Stimulated activated CD8-positive, alpha-beta memory T cell treated with anti-CD3 and anti-CD28 coated beads, Interleukin-7, amount 100 ng/mL, for 1 hour (primary cell): ENCODE results near the gene ENTPD1.
"Not testable (repeated sequence)": the region's sequence is repeated elsewhere in the genome, so short reads cannot be mapped to it uniquely, and the experiment has no call there.

ENCODE experiments used
- DNase-seq, 2 donors: peaks; one replicate each; pipeline ENCODE4 v3.0.0-alpha.2; 2020; ENCODE audit warnings: low read depth in 2 of 2

The ENTPD1 gene, protein sequence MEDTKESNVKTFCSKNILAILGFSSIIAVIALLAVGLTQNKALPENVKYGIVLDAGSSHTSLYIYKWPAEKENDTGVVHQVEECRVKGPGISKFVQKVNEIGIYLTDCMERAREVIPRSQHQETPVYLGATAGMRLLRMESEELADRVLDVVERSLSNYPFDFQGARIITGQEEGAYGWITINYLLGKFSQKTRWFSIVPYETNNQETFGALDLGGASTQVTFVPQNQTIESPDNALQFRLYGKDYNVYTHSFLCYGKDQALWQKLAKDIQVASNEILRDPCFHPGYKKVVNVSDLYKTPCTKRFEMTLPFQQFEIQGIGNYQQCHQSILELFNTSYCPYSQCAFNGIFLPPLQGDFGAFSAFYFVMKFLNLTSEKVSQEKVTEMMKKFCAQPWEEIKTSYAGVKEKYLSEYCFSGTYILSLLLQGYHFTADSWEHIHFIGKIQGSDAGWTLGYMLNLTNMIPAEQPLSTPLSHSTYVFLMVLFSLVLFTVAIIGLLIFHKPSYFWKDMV

DNA sequence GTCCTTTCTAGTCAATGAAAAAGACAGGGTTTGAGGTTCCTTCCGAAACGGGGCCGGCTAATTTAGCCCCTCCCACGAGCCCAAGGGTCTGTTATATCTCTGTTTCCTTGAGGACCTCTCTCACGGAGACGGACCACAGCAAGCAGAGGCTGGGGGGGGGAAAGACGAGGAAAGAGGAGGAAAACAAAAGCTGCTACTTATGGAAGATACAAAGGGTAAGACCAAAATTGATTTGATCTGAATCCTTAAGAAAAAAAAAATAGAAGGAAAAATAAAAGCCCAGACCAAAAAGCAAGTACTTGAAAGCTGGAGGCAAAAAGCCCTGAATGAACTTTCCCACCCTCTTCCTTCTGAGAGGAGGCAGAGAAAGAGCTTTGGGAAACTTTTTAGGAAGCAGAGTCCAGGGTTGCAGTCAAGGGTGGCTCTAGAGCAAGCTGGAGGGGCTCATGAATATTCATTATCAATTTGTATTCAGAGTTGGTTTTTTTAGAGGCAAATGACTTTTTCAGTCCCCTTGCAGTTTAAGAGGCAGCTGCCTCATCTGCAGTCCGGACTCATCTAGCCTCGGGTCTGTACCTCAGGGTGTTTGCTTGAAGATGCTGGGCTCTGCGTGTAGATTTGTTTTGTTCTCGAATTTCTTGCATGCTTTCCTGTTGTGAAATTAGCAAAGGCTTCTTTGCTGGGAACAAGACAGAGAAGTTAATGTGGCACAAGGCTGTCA, at the start of gene ENTPD1:
Gene ENTPD1 (plus strand): TSS at position 123 of the 721 bp plus-strand sequence. CDS start 77 bp downstream, at position 200.
- no peak for DNase-seq

DNA sequence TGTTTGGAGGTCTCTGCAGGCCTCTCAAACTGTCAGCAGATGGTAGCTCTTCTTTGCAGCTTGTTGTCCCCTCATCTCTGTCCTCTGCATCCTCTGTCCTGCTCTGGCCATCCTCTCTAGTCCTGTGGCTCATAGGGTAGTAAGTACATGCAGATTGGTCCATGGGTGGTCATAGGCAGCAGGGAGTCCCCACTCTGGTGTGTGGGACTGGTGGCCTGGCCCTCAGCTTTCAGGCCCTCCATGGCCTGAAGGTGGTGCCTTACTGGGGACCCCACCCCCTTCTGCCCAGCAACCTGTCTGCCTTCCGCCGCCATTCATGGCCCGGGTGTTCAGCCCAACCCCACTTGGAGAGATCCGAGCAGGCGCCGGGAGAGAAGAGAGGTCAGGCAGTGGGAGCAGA, 49.4 kb upstream of the ENTPD1 start:
- no peak for DNase-seq

DNA sequence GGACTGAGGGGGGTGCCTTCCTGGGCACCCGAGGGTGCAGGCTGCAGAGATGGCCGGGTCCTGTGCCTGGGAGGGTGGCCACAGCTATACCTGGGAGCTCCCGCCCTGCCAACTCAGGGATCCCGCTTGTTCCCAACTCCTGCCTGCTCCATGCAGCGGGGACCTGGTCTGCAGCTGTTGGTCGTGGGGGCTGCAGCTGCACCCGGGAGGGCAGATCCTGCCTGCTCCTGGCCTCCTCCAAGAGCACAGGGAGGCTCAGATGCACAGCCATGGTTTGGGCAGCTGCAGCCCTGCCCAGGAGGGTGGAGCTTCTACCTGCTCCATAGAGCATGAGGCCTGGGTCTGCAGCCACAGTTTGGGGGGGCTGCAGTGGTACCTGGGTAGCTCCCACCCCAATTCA, 49.0 kb upstream of the ENTPD1 start:
- DNase-seq: no peak

DNA sequence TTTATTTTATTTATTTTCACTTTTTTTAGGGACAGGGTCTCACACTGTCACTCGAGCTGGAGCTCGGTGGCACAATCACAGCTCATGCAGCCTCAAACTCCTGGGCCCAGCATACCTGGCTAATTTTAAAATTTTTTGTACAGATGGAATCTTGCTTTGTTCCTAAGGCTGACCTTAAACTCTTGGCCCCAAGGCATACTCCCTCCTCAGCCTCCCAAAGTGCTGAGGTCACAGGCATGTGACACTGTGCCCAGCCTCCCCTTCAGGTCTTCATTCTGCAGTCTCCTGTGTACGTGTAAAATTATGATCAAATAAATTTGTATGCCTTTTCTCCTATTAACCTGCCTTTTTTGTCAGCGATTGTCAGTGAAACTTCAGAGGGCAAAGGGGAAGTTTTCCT, 44.5 kb upstream of the ENTPD1 start:
- DNase-seq: no peak

DNA sequence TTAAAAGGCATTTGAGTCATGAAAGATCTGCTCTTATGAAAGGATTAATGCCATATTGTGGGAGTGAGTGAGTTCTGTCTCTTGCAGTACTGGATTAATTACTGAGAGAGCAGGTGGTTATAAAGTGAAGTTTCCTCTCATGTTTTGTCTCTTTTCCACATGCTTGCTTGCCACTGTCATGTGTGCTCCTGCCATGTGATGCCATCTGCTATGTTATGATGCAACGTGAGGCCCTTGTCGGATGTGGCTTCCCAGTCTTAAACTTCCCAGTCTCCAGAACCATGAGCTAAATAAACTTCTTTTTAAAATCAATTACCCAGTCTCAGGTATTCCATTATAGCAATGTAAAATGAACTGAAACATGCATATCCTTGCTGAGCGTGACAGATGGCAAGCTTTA, 39.5 kb upstream of the ENTPD1 start:
- no peak for DNase-seq

DNA sequence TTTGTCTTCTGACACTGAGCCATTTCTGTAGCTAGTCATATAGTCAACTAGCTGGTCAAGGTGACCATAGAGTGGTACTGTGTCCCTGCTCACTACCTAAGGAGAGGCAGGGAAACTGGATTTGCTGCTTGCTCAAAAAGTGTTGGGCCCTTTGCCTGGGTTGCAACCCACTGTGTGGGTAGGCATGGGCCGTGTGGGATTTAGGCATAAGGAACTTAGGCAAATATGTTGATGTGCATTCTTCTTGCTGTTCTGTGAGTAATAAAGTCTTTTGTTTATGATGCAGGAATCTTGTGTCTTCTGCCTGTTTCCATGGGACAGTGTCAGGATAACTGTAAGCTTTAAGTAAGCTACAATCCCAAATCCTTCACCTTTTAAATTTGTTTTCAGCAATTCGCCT, 39.1 kb upstream of the ENTPD1 start:
- no peak for DNase-seq

DNA sequence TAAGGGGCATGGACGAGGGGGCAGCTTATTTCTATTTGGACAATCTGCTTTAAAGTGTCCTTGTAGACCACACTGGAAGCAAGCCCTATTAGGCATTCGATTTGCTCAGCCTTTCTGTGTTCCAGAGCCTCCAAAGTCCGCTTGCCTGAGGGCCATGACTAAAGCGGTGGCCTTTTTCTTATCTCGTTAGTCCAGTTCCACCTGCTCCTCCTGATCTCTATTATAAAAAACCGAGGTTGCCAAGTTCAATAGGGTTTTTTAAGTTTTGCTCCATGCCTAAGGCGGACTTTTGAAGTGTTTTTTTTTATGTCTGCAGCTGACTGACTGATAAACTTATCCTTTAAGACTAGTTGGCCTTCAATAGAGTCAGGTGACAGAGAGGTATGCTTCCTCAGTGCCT, 35.2 kb upstream of the ENTPD1 start:
- not testable (repeated sequence) for DNase-seq

DNA sequence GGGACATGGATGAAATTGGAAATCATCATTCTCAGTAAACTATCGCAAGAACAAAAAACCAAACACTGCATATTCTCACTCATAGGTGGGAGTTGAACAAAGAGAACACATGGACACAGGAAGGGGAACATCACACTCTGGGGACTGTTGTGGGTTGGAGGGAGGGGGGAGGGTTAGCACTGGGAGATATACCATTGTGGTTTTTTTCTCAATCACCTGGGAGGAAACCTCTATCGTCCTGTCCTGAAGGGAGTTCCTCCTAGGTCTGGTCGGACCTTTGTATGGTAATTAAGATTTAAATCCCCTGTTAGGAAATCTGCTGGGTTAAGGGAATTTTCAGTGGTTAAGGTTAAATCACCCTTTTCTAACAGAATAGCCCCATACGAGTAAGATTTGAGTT, 33.5 kb upstream of the ENTPD1 start:
- not testable (repeated sequence) for DNase-seq

DNA sequence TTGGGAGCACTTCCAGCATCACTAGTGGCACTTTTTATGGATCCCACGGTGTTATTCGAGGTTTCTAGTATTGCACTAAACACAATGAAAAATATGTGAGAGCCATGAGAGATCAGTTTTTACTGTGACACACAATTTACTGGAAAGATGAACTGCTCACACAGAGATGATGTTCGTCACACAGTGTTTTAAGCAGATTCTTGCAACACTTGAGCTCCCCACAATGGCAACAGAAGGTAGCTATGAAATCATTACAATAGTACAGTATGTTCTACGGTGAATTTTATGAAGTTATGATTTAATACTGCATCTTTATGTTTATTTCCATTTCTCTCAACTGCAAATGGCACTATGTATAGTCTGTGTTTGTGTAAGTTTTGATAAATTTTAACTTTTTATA, 27.4 kb upstream of the ENTPD1 start:
- no peak for DNase-seq

DNA sequence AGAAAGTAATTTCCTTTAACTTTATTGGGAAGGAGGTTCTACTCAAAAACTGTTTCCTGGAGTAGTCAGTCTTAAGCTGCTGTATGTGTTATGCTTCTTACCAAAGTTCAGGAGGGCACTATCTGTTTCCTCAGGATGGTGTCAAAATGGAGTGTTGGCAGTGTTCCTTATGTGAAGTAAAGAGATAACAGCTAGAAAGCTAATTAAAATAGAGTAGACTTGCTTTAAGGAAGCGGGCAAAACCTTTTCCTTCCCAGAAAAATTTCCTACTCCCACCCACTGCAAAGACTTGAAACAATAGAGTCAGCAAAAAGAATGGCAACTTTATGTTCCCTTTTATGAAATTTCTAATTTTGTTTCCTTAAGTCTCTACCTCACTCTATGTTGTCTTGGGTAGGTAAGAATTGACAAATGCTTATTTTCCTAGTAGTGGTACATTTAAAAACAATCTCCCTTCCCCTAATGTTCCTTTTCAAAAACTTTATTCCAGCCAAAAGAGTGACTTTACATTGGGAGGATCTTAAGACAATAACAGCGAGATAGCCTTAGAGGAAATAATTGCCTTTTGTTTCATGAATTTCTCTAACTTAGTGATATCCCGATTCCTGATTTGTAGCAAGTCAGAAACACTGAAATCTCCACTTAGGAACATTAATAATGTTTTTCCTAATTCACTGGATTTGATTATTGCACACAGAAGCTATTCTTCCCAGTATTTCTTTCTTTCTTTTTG, 26.5 kb upstream of the ENTPD1 start:
- no peak for DNase-seq

DNA sequence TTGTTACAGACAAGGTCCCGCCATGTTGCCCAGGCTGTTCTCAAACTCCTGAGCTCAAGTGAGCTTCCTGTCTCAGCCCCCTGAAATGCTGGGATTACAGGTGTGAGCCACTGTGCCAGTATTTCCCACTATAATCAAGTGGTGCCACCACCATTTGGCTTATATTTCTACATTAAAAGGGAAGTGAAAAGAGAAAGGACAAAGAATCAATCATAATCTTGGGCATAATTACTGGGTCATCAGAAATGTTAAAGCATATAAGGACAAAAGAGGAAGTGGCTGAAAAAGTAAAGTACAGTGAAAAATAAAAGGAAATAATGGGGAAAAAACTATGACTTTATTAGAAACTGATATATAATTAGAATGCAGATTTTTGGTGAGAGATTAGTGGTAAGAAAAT, 25.7 kb upstream of the ENTPD1 start:
- DNase-seq: no peak

DNA sequence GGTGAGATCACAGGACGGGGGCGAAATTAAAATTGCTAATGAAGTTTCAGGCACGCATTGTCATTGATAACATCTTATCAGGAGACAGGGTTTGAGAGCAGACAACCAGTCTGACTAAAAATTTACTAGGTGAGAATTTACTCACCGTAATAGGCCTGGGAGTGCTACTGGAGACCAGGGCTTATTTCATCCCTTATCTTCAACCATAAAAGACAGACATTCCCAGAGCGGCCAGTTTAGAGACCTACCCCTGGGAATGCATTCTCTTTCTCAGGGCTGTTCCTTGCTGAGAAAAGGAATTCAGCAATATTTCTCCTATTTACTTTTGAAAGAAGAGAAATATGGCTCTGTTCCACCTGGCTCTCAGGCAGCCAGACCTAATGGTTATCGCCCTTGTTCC, 23.1 kb upstream of the ENTPD1 start:
- DNase-seq: not testable (repeated sequence)

DNA sequence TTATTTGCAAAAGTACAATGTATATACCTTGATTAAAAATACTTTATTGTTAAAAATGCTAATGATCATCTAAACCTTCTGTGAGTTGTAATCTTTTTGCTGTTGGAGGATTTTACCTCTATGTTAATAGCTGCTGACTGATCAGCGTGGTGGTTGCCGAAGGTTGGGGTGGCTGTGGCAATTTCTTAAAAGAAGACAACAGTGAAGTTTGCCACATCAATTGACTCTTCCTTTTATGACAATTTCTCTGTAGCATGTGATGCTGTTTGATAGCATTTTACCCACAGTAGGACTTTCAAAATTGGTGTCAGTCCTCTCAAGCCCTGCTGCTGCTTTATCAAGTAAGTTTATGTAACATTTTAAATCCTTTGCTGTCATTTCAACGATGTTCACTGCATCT, 16.9 kb upstream of the ENTPD1 start:
- no peak for DNase-seq

DNA sequence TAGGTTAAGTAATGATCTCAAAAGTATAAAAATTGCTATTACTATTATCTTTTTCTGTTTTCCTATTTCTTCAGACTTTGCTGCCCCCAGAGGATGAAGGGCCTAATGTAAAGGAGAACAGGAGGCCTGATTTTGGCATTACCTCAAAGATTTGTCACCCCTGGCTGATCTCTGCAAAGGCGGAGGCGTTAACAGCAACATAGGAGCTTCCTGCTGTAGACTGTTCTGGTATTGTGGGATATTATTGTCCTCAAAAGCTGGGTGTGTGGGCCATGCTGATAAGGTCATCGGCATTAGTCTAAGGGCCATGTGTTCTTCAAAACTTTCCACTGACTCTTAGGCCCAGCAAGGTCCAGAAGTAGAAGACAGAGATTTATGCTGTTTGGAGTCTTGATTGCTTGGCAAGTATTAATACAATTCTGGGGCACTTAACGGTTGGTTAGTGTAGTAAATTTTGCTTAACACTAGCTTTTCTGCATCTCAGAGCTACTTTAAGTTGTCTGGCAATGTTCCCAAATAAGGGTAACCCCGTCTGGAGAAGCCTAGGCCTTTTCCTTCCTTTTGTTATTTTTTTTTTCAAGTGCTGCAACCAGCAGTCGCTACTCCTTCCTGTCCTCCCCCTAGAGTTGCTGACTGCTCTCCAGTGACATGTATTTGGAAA, 14.0 kb upstream of the ENTPD1 start:
- no peak for DNase-seq

DNA sequence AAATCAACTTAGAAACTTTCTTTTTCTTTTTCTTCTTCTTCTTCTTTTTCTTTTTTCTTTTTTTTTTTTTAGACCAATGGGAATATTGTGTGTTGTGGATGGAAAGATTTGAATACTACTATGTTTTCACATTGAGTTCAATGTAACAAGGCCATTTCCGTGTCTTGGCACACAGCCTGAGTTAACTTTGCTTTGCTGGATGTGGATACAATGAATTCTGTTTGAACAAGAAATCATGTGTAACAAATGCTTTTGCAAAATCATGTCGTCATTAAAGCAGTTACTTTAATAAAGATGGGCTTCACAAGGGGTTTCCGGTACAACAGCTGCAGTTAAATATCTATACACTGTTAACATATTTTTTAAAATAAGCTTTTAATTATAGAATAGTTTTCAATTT, 13.5 kb upstream of the ENTPD1 start:
- DNase-seq: no peak

DNA sequence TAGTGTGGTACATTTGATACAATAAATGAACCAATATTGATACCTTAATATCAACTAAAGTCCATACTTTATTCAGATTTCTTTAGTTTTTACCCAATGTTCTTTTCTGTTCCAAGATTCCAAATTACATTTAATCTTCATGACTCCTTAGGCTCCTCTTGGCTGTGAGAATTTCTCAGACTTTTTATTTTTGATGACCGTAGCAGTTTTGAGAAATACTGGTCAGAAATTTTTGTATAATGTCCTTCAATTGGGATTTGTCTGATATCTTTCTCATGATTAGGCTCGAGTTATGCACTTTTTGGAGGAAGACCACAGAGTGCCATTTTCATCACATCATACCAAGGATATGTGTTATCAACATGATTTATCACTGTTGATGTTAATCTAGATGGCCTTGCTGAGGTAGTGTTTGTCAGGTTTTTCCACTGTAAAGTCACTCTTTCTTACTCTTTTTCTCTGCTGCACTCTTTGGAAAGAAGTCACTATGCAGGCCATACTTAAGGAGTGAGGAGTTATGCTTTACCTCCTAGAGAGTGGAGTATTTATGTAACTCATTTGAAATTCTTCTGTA, 12.9 kb upstream of the ENTPD1 start:
- no peak for DNase-seq

DNA sequence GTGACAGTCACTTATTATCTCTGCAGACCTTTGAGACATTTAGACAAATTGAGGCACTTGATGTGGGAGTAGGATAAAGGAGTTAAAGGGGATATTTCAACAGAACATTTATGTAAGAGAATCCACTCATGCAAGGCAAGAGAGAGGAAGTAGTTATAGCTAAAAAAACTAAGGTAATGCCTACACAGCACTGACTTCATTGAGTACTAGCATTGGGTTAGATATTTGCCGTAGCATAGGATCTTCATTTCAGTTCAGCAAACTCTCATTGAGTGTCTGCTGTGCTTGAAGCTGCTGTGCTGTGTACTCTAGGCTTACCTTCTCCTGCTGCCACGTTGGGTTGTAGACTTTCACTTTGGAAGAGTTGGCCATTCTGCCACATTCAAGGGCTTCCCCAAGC, 10.5 kb upstream of the ENTPD1 start:
- DNase-seq: no peak

DNA sequence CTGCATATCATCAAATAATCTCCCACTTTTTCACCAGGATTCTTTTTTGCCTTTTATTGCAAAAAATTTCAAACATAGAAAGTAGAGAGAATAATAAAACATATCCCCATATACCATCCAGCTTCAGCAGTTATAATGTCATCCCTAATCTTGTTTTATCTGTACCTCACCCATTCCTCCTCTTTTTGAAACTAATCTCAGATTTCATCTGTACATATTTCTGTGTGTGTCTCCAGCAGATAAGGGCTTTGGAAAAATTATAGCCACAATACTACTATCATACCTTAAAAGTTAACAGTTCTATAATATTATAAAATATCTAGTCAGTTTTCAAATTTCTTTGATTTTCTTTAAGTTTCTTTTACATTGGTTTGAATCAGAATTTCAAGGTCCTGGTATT, 7.6 kb upstream of the ENTPD1 start:
- DNase-seq: no peak

DNA sequence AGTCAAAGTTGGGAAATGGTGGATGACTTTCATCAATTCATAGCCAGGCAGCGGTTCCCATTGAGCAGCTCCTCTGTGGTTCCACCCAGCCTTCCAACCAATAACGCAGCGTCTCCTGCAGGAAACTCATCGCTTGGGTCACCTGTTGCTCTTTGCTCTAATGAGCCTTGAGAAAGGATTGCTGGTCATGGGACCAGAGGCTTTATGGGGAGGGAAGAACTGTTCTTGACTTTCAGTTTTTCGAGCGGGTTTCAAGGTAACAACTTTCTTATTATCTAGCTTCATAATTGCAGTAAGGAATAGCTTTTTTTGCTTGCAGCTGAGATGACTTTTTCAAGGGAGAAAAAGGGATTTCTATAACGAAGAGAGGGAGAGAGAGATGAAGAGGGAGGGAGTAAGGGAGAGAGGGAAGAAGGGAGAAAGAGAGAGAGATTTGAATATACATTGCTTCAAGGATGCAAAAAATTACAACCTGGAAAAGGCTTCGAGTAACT, 405 bp upstream of the ENTPD1 start:
- no peak for DNase-seq

DNA sequence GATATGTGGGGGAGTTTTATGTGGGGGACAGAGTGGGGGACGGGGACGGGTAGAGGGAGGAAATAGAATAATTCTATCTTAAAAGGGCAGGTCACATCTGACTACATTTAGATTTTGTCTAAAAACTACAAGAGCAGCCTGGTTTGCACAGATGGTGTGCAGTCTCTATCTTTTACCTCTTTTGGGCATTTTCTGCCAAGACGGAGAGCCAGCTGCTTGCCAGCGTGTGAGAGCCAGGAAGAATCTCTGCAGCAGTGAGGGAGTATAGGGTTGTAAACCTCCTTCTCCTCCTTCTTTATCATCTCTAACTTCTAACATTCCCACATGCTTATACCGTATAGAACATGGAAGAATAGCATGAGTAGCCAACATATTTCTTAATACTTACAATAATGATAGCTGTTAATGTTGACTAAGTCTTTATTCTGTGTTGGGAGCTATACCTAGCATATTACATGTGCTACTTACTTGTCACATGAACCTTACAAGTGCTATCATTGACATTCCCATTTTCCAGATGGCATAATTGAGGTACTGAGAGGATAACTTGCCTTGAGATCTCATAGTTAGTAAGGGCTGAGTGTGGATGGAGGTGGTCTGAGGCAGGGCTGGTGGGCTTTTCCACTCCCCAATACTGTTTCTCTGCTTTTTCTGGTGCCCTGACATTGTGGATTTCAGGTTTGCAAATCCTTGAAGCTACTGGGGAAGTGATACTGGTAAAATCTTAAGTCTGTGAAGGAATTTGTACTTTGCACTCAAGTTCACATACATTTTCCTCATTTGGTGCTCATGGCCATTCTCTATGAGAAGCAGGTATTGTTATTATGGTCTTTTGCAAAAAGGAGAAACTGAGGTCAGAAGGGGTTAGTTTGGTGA, 1.1 kb downstream of the ENTPD1 start:
- no peak for DNase-seq
